ENCODE results near the gene ZSCAN5B. TPM values are rescaled to one million over a fixed set of nuclear protein-coding genes. Genes with fewer than 3 reads are reported as not detected.

Gene ZSCAN5B
- total and polyA plus RNA-seq, 2 donors (not counting 1 experiment from before 2014, with no cell fraction given): not detected

DNA sequence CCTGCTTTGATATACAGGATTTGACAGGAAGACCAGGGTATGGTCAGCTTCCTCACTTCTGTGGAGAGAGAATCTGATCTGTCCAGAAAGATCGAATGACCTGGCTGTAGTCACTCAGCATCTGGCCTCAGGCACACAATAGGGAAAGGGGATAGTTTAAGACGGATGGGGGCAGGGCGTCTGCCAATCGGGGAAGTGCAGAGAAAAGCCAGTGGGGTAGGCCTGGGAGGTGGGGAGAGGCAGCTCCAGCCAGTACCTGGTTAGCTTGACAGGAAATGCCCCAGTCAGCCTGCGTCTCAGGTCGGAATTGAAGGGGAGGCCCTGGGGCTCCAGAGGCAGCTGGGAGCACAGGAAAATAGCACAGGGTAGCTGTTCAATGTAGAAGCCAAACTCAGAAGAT, 44.1 kb downstream of the ZSCAN5B start:
- intact Hi-C loops (cut with micrococcal nuclease): no loop called here
- H3K27me3 Mint-ChIP-seq: no peaks in the 10 kb centered on the region

DNA sequence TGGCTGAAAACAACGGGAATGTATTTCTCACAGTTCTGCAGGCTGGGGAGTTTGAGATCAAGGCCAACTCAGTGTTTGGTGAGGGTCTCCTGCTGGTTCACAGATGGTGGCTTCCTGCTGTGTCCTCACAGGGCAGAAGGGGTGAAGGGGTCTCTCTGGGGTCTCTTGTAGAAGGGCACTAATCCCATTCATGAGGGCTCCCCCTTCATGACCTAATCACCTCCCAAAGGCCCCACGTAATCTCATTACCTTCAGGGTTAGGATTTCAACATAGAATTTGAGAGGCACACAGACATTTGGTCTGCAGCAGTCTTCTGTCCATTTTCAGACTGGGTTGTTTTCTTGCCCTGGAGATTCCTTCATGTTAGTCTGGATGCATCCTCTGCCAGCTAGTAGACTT, 44.9 kb downstream of the ZSCAN5B start:
- H4K20me1 ChIP-seq (ENCODE audit: control insufficient read depth, insufficient read depth, low read length, poor library complexity, severe bottlenecking): peaks cover 23% of the 10 kb centered on the region
- DNase-seq: no peak
- no peak overlapping the region for H3K9ac ChIP-seq (ENCODE audit: low read length)
- H3K27ac ChIP-seq (ENCODE audit: low read length in 2 of 2): no peak overlapping the region
- no peaks in the 10 kb centered on the region for H3K4me1 ChIP-seq (ENCODE audit: control insufficient read depth in 2 of 2, insufficient read depth in 2 of 2, low read length in 2 of 2)
- Mint-ChIP-seq H3K4me1 (no peaks in the 10 kb centered on the region), H3K27me3 (no peaks in the 10 kb centered on the region), H3K4me3 (no peak overlapping the region), H3K27ac (no peak overlapping the region), H3K9me3 (ENCODE audit: insufficient read depth) (no peaks in the 10 kb centered on the region)
- H3K36me3 ChIP-seq (replicated peaks in 1 of 2; ENCODE audit: control extremely low read depth in 1 of 2, control insufficient read depth in 1 of 2, extremely low read depth in 1 of 2, insufficient read depth in 2 of 2, low read length in 1 of 2): peaks cover 0 to 32% of the 10 kb centered on the region in 2 experiments
- no peaks in the 10 kb centered on the region for H3K9me3 ChIP-seq (ENCODE audit: control extremely low read depth in 1 of 3, control insufficient read depth in 2 of 3, insufficient read depth in 1 of 3, low read length in 2 of 3)
- no peaks in the 10 kb centered on the region for H3K27me3 ChIP-seq (replicated peaks in 1 of 4; ENCODE audit: control extremely low read depth in 1 of 4, control insufficient read depth in 3 of 4, insufficient read depth in 4 of 4, low read length in 3 of 4)
- no peak overlapping the region for H3K4me2 ChIP-seq (replicated peaks; ENCODE audit: low read depth, low read length, poor library complexity, severe bottlenecking)
- ATAC-seq (ENCODE audit: low read depth): no peak
- TF ChIP-seq EZH2 (IDR thresholded peaks at IDR 0.05; ENCODE audit: borderline replicate concordance, insufficient read depth, low read depth, low read length, poor library complexity, severe bottlenecking): no peak
- TF ChIP-seq, protein P1, sequence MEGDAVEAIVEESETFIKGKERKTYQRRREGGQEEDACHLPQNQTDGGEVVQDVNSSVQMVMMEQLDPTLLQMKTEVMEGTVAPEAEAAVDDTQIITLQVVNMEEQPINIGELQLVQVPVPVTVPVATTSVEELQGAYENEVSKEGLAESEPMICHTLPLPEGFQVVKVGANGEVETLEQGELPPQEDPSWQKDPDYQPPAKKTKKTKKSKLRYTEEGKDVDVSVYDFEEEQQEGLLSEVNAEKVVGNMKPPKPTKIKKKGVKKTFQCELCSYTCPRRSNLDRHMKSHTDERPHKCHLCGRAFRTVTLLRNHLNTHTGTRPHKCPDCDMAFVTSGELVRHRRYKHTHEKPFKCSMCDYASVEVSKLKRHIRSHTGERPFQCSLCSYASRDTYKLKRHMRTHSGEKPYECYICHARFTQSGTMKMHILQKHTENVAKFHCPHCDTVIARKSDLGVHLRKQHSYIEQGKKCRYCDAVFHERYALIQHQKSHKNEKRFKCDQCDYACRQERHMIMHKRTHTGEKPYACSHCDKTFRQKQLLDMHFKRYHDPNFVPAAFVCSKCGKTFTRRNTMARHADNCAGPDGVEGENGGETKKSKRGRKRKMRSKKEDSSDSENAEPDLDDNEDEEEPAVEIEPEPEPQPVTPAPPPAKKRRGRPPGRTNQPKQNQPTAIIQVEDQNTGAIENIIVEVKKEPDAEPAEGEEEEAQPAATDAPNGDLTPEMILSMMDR (IDR thresholded peaks at IDR 0.05): no peak
- H3K79me2 ChIP-seq (ENCODE audit: control insufficient read depth, insufficient read depth, low read length): peaks cover 19% of the 10 kb centered on the region
- intact Hi-C loops (cut with micrococcal nuclease): no loop called here
- WGBS (ENCODE audit: insufficient coverage): 100% methylated on average over 2 of the region's 2 CpGs
- ChIA-PET POLR2A (interaction anchor here (0.6 to 0.8 kb wide), 2 partner anchors 11 to 19 kb away, joined by 5 to 6 read pairs; partner anchors contain the start of gene ZNF444), CTCF (interaction anchor here (0.7 to 2.1 kb wide), 4 partner anchors 41 to 76 kb away, joined by 3 to 7 read pairs (median 4); no protein-coding TSS in a partner anchor)
- H3K4me3 ChIP-seq (ENCODE audit: control extremely low read depth in 1 of 5, extremely low read depth in 1 of 5, insufficient read depth in 1 of 5, low read depth in 2 of 5, low read length in 4 of 5): no peak overlapping the region
- no peak overlapping the region for H2AFZ ChIP-seq (ENCODE audit: insufficient read depth, low read depth, low read length, poor library complexity, severe bottlenecking)

More for the DNA sequence above, 44.1 kb downstream of the ZSCAN5B start:
- Mint-ChIP-seq H3K4me1 (no peaks in the 10 kb centered on the region), H3K27ac (no peak overlapping the region), H3K9me3 (ENCODE audit: insufficient read depth) (no peaks in the 10 kb centered on the region), H3K4me3 (no peak overlapping the region)
- Histone ChIP-seq H3K4me1 (ENCODE audit: control insufficient read depth in 2 of 2, insufficient read depth in 2 of 2, low read length in 2 of 2) (no peaks in the 10 kb centered on the region), H2AFZ (ENCODE audit: insufficient read depth, low read depth, low read length, poor library complexity, severe bottlenecking) (no peak overlapping the region), H4K20me1 (ENCODE audit: control insufficient read depth, insufficient read depth, low read length, poor library complexity, severe bottlenecking) (peaks cover 23% of the 10 kb centered on the region), H3K9me3 (ENCODE audit: control extremely low read depth in 1 of 3, control insufficient read depth in 2 of 3, insufficient read depth in 1 of 3, low read length in 2 of 3) (no peaks in the 10 kb centered on the region), H3K79me2 (ENCODE audit: control insufficient read depth, insufficient read depth, low read length) (peaks cover 16% of the 10 kb centered on the region), H3K36me3 (replicated peaks in 1 of 2; ENCODE audit: control extremely low read depth in 1 of 2, control insufficient read depth in 1 of 2, extremely low read depth in 1 of 2, insufficient read depth in 2 of 2, low read length in 1 of 2) (peaks cover 0 to 26% of the 10 kb centered on the region in 2 experiments), H3K27me3 (replicated peaks in 1 of 4; ENCODE audit: control extremely low read depth in 1 of 4, control insufficient read depth in 3 of 4, insufficient read depth in 4 of 4, low read length in 3 of 4) (no peaks in the 10 kb centered on the region), H3K9ac (ENCODE audit: low read length) (no peak overlapping the region), H3K4me3 (ENCODE audit: control extremely low read depth in 1 of 5, extremely low read depth in 1 of 5, insufficient read depth in 1 of 5, low read depth in 2 of 5, low read length in 4 of 5) (no peak overlapping the region), H3K27ac (ENCODE audit: low read length in 2 of 2) (no peak overlapping the region), H3K4me2 (replicated peaks; ENCODE audit: low read depth, low read length, poor library complexity, severe bottlenecking) (no peak overlapping the region)
- WGBS (ENCODE audit: insufficient coverage): 37% methylated on average over 6 of the region's 6 CpGs
- DNase-seq (no peak), ATAC-seq (ENCODE audit: low read depth) (no peak)
- no peak for TF ChIP-seq EZH2 (IDR thresholded peaks at IDR 0.05; ENCODE audit: borderline replicate concordance, insufficient read depth, low read depth, low read length, poor library complexity, severe bottlenecking)
- TF ChIP-seq, protein P1 (IDR thresholded peaks at IDR 0.05): no peak
- CTCF ChIA-PET: interaction anchor here (1.0 to 1.2 kb wide), 3 partner anchors 19 to 77 kb away, joined by 3 read pairs; no protein-coding TSS in a partner anchor
- POLR2A ChIA-PET: no interaction called here

All from B cell (primary cell).